ENCODE results near the gene NANS. TPM values are rescaled to one million over a fixed set of nuclear protein-coding genes. Genes with fewer than 3 reads are reported as not detected.

Gene NANS
- total RNA-seq, 4 donors from 2014 or later = 29.0 to 64.7 (median 34.2) TPM

GRCh38 chr9:98080326-98080725 lies 23.8 kb downstream of the NANS start:
- Histone ChIP-seq H3K27me3 (no peaks in the 10 kb centered on the region), H3K36me3 (peaks cover 0 to 49% of the 10 kb centered on the region in 2 donors), H3K4me1 (no peaks in the 10 kb centered on the region), H3K4me3 (no peak overlapping the region), H3K9me3 (no peaks in the 10 kb centered on the region), H3K27ac (no peak overlapping the region)
- DNase-seq (no peak), ATAC-seq (no peak)
- in situ Hi-C loops (cut with MboI; ENCODE audit: low sequenced_read_pairs in 4 of 4) = no loop called here
- intact Hi-C loops (cut with DNase I; ENCODE audit: low total_unique reads) = no loop called here
- TF ChIP-seq POLR2A (IDR thresholded peaks at IDR 0.05) = no peak
- no peak for TF ChIP-seq CTCF (IDR thresholded peaks at IDR 0.05 in 4 of 5, conservative IDR thresholded peaks at IDR 0.05 in 1 of 5)

DNA sequence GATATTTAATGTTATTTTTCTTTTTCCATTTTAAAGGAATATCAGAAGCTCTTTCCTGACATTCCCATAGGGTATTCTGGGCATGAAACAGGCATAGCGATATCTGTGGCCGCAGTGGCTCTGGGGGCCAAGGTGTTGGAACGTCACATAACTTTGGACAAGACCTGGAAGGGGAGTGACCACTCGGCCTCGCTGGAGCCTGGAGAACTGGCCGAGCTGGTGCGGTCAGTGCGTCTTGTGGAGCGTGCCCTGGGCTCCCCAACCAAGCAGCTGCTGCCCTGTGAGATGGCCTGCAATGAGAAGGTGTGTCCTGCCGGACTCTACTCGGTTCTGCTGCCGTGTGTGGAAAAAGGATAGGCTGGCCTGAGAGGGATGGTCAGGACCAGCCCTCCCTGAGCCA lies 24.2 kb downstream of the NANS start:
- Histone ChIP-seq H3K4me3 (no peak overlapping the region), H3K27ac (no peak overlapping the region), H3K36me3 (peaks cover 0 to 49% of the 10 kb centered on the region in 2 donors), H3K27me3 (no peaks in the 10 kb centered on the region), H3K4me1 (no peaks in the 10 kb centered on the region), H3K9me3 (no peaks in the 10 kb centered on the region)
- ATAC-seq (no peak), DNase-seq (no peak)
- in situ Hi-C loops (cut with MboI; ENCODE audit: low sequenced_read_pairs in 4 of 4) = no loop called here
- intact Hi-C loops (cut with DNase I; ENCODE audit: low total_unique reads) = no loop called here
- TF ChIP-seq CTCF (IDR thresholded peaks at IDR 0.05 in 4 of 5, conservative IDR thresholded peaks at IDR 0.05 in 1 of 5) (no peak), POLR2A (IDR thresholded peaks at IDR 0.05) (no peak)

DNA sequence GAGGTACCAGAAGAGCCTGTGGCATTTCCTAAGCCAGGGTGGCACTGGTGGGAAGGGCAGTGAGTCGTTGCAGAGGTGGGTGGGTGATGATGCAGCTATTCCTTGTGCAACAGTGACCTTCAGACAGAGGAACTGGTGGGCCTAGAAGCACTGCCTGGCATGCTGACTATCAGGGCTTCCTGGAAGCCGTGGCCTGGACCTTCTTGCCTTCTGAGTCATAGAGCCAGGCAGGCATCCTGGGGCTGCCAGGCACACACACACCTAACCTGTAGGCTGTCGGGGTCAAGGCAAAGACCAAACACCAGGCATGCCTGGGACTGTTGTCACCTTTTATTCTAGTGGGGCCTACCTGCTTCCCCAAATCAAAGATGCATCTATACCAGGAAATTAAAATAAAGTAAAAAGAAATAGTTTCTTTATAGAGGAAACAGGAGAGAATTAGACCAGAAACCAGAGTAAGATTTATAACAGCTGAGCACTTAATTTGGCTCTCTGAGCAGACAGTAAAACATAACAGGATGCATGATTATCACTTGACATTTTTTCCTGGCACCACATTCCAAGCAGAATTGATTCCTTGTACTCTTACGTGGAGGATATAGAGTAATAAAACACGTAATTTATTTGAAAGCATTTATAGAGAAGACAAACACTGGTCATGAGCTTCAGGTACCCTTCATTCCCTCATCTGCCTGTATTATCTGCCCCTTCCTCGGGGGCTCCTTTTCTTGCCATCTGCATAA lies 25.1 kb downstream of the NANS start:
- H3K4me1 ChIP-seq = no peaks in the 10 kb centered on the region
- no peak overlapping the region for H3K27ac ChIP-seq
- peaks cover 0 to 49% of the 10 kb centered on the region in 2 donors for H3K36me3 ChIP-seq
- ATAC-seq (no peak), DNase-seq (no peak)
- in situ Hi-C loops (cut with MboI; ENCODE audit: low sequenced_read_pairs in 4 of 4) (no loop called here), intact Hi-C loops (cut with DNase I; ENCODE audit: low total_unique reads) (no loop called here)
- no peaks in the 10 kb centered on the region for H3K27me3 ChIP-seq
- TF ChIP-seq CTCF (IDR thresholded peaks at IDR 0.05 in 4 of 5, conservative IDR thresholded peaks at IDR 0.05 in 1 of 5) (no peak), POLR2A (IDR thresholded peaks at IDR 0.05) (no peak)
- H3K9me3 ChIP-seq = no peaks in the 10 kb centered on the region
- H3K4me3 ChIP-seq = no peak overlapping the region

- DNase-seq (peak in 1 of 2 donors; percentile 20), ATAC-seq (peak in 1 of 2 donors; percentile 36)
- Histone ChIP-seq H3K9me3 (no peaks in the 10 kb centered on the region), H3K4me3 (no peak overlapping the region), H3K36me3 (peaks cover 0 to 40% of the 10 kb centered on the region in 2 donors), H3K4me1 (no peaks in the 10 kb centered on the region), H3K27ac (no peak overlapping the region), H3K27me3 (peaks cover 0 to 8% (median 0%) of the 10 kb centered on the region in 3 donors)
- in situ Hi-C loops (cut with MboI; ENCODE audit: low sequenced_read_pairs in 4 of 4) = no loop called here
- intact Hi-C loops (cut with DNase I; ENCODE audit: low total_unique reads) = no loop called here
- no peak for TF ChIP-seq POLR2A (IDR thresholded peaks at IDR 0.05)
- no peak for TF ChIP-seq CTCF (IDR thresholded peaks at IDR 0.05 in 4 of 5, conservative IDR thresholded peaks at IDR 0.05 in 1 of 5)
These were observed 26.5 kb downstream of the NANS start for GRCh38 chr9:98083061-98083501.
